Neutrophil (primary cell): ENCODE data around the gene TACC2.

Source experiments
- H3K27ac ChIP-seq: fragments of 200-600 bp; sonication (generic); 2 replicates; pipeline ENCODE4 v1.5.1; 2016; ENCODE audit warnings: mild to moderate bottlenecking, moderate library complexity
- H3K27me3 ChIP-seq: fragments of 200-600 bp; sonication (generic); 2 replicates; pipeline ENCODE4 v1.6.0; 2016; ENCODE audit warnings: mild to moderate bottlenecking
- H3K36me3 ChIP-seq: fragments of 200-600 bp; sonication (generic); 2 replicates; pipeline ENCODE4 v1.5.1; 2017
- H3K4me1 ChIP-seq, 2 experiments: fragments of 200-600 bp in 1 of 2; sonication (generic) in 1 of 2; 1 replicate in 1 of 2; 2 replicates in 1 of 2; pipeline versions ENCODE4 v1.5.1 to v1.6.1; 2013 to 2016; ENCODE audit warnings: low read depth in 1 of 2, low read length in 1 of 2, mild to moderate bottlenecking in 1 of 2, moderate library complexity in 1 of 2; ENCODE audit not compliant: control insufficient read depth in 1 of 2, insufficient read depth in 1 of 2
- H3K4me3 ChIP-seq, 2 experiments: fragments of 200-600 bp in 1 of 2; sonication (generic) in 1 of 2; 1 replicate in 1 of 2; 2 replicates in 1 of 2; pipeline ENCODE4 v1.5.1; 2013 to 2016; ENCODE audit warnings: low read depth in 1 of 2, low read length in 1 of 2, mild to moderate bottlenecking in 1 of 2, moderate library complexity in 1 of 2
- H3K9me3 ChIP-seq: fragments of 200-600 bp; sonication (generic); 2 replicates; pipeline ENCODE4 v1.5.1; 2016
- TF ChIP-seq, protein P1 (sequence below): fragments of 200-600 bp; sonication (generic); IDR thresholded peaks from 2 replicates; pipeline ENCODE4 v1.5.1; 2016; ENCODE audit warnings: antibody characterized with exemption

The TACC2 gene

DNA sequence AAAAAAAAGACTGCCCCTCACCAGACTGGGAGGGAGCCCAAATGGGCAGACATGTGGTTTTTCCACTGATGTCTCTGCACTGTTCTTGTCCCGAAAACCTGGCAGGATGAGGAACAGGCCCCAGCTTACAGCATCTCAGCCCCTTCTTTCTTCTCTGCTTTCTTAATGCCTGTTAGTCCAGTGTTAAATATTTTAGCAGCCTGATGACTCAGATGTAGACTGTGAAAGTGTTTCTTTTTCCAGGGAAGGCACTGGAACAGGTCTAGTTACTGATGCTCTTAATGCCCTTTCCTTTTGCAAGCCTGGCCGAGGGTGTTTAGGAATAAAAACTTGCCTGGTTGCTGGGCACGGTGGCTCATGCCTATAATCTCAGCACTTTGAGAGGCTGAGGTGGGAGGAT lies 107.7 kb downstream of the TACC2 start:
- H3K4me1 ChIP-seq = no peaks in the 10 kb centered on the region
- H3K9me3 ChIP-seq = no peaks in the 10 kb centered on the region
- H3K4me3 ChIP-seq = no peak overlapping the region
- TF ChIP-seq, protein P1, sequence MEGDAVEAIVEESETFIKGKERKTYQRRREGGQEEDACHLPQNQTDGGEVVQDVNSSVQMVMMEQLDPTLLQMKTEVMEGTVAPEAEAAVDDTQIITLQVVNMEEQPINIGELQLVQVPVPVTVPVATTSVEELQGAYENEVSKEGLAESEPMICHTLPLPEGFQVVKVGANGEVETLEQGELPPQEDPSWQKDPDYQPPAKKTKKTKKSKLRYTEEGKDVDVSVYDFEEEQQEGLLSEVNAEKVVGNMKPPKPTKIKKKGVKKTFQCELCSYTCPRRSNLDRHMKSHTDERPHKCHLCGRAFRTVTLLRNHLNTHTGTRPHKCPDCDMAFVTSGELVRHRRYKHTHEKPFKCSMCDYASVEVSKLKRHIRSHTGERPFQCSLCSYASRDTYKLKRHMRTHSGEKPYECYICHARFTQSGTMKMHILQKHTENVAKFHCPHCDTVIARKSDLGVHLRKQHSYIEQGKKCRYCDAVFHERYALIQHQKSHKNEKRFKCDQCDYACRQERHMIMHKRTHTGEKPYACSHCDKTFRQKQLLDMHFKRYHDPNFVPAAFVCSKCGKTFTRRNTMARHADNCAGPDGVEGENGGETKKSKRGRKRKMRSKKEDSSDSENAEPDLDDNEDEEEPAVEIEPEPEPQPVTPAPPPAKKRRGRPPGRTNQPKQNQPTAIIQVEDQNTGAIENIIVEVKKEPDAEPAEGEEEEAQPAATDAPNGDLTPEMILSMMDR = no peak
- H3K36me3 ChIP-seq = no peaks in the 10 kb centered on the region
- peaks cover 31% of the 10 kb centered on the region for H3K27me3 ChIP-seq
- H3K27ac ChIP-seq = no peak overlapping the region

DNA sequence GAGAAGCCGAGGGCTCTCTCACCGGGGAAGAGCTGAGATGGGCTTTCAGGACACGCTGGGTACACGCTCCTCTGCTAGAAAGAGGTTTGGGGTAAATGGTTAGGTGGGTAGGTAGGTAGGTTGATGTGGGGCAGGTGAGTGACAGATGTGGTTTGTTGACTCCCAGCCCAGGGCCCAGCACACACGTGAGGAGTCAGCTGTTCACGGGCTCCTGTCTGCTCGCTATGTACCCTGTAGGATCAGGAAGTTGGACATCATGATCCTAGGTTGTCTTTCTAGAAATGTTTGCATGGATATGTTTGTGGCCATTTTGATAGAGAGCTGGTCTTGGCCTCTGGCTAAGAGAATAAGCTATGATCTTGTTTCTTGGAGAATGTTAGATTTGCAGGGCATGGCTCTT lies 109.0 kb downstream of the TACC2 start:
- peaks cover 24% of the 10 kb centered on the region for H3K27me3 ChIP-seq
- H3K4me1 ChIP-seq = no peaks in the 10 kb centered on the region
- H3K36me3 ChIP-seq = no peaks in the 10 kb centered on the region
- no peak overlapping the region for H3K27ac ChIP-seq
- H3K9me3 ChIP-seq = no peaks in the 10 kb centered on the region
- TF ChIP-seq, protein P1 = no peak
- H3K4me3 ChIP-seq = no peak overlapping the region

DNA sequence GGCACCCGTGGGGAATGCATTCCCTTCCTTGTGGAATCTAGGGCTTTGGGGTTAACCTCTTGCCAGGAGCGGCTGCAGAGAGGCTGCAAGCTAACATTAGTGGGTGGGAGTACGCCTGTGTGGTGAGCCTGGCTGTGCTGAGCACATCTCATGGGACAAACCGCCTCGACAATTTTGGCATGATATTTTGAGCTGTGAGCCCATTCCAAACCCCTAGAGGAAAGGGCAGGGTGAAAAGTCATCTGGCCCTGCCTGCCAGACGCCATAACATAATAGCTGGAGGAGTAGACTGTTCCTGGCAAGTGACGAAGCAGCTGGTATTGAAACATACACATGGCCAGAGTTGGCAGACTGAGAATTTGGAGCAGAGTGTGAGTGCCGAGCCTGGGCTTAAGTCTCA lies 110.0 kb downstream of the TACC2 start:
- Histone ChIP-seq H3K4me3 (no peak overlapping the region), H3K27ac (no peak overlapping the region), H3K9me3 (no peaks in the 10 kb centered on the region), H3K27me3 (peaks cover 21% of the 10 kb centered on the region), H3K36me3 (no peaks in the 10 kb centered on the region), H3K4me1 (no peaks in the 10 kb centered on the region)
- TF ChIP-seq, protein P1 = no peak

DNA sequence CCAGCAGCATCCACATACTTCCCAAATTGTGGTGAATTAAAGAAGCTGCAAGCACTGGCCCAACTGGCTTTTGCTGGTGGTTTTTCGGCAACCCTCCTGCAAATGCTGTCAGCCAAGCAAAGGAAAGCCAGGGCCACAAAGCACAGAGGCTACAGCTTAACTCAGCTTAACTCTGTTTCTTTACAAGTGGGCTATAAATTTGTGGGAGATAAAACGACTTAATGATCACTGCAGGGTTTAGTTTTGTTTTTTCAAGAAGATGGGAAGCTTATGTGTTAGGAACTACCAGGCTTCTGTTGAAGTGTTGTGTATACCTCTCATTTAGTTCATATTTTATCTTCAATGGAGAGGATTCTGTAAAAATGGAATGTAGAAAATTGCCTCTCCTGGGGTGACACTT lies 110.6 kb downstream of the TACC2 start:
- no peaks in the 10 kb centered on the region for H3K36me3 ChIP-seq
- peaks cover 18% of the 10 kb centered on the region for H3K27me3 ChIP-seq
- no peak overlapping the region for H3K27ac ChIP-seq
- H3K4me1 ChIP-seq = no peaks in the 10 kb centered on the region
- TF ChIP-seq, protein P1 = no peak
- H3K4me3 ChIP-seq = no peak overlapping the region
- H3K9me3 ChIP-seq = no peaks in the 10 kb centered on the region

DNA sequence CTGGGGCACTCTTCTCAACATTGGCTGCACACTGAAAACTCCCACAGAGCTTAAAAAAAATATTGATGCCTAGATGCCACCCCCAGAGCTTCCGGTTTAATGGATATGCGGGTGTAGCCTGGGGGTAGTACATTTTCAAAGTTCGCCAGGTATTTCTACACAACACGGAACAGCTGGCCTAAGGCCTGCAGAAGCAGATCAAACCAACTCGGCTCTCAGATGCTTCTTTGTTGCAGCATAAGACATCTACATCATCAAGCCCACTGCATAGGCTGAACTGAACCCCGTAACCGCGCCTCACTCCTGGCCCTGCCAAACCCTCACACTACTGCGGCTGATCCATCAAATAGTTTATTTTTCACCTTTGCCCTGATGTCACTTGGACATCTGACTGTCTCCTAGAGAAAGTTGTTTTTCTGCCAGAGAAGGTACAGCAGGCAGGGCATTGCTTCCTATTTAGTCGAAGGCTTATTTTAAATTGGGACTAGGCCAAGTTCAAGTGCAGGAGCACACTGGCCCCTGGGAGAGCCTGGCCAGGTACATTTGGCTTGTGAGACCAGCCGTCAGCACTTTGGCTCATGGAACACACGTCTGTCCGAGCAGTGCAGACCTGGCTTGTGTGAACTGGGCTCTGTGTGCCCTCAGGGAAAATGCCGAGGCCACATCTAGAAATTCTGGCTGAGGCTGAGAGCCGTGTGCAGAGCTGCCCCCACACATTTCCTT lies 113.3 kb downstream of the TACC2 start:
- no peaks in the 10 kb centered on the region for H3K4me1 ChIP-seq
- peaks cover 15% of the 10 kb centered on the region for H3K27me3 ChIP-seq
- no peaks in the 10 kb centered on the region for H3K9me3 ChIP-seq
- H3K4me3 ChIP-seq = no peak overlapping the region
- no peak overlapping the region for H3K27ac ChIP-seq
- H3K36me3 ChIP-seq = no peaks in the 10 kb centered on the region
- TF ChIP-seq, protein P1 = no peak
